Neutrophil (primary cell): ENCODE results near the gene SCP2.

ENCODE experiments used
- H3K27ac ChIP-seq: fragments of 200-600 bp; sonication (generic); 2 replicates; pipeline ENCODE4 v1.5.1; 2016; ENCODE audit warnings: mild to moderate bottlenecking, moderate library complexity
- H3K27me3 ChIP-seq: fragments of 200-600 bp; sonication (generic); 2 replicates; pipeline ENCODE4 v1.6.0; 2016; ENCODE audit warnings: mild to moderate bottlenecking
- H3K36me3 ChIP-seq: fragments of 200-600 bp; sonication (generic); 2 replicates; pipeline ENCODE4 v1.5.1; 2017
- H3K4me1 ChIP-seq, 2 experiments: fragments of 200-600 bp in 1 of 2; sonication (generic) in 1 of 2; 1 replicate in 1 of 2; 2 replicates in 1 of 2; pipeline versions ENCODE4 v1.5.1 to v1.6.1; 2013 to 2016; ENCODE audit warnings: low read depth in 1 of 2, low read length in 1 of 2, mild to moderate bottlenecking in 1 of 2, moderate library complexity in 1 of 2; ENCODE audit not compliant: control insufficient read depth in 1 of 2, insufficient read depth in 1 of 2
- H3K4me3 ChIP-seq, 2 experiments: fragments of 200-600 bp in 1 of 2; sonication (generic) in 1 of 2; 1 replicate in 1 of 2; 2 replicates in 1 of 2; pipeline ENCODE4 v1.5.1; 2013 to 2016; ENCODE audit warnings: low read depth in 1 of 2, low read length in 1 of 2, mild to moderate bottlenecking in 1 of 2, moderate library complexity in 1 of 2
- H3K9me3 ChIP-seq: fragments of 200-600 bp; sonication (generic); 2 replicates; pipeline ENCODE4 v1.5.1; 2016
- TF ChIP-seq, protein P1 (sequence below): fragments of 200-600 bp; sonication (generic); IDR thresholded peaks from 2 replicates; pipeline ENCODE4 v1.5.1; 2016; ENCODE audit warnings: antibody characterized with exemption

Gene SCP2

GRCh38 chr1:53068314-53069099 lies 141.4 kb downstream of the SCP2 start:
- TF ChIP-seq, protein P1, sequence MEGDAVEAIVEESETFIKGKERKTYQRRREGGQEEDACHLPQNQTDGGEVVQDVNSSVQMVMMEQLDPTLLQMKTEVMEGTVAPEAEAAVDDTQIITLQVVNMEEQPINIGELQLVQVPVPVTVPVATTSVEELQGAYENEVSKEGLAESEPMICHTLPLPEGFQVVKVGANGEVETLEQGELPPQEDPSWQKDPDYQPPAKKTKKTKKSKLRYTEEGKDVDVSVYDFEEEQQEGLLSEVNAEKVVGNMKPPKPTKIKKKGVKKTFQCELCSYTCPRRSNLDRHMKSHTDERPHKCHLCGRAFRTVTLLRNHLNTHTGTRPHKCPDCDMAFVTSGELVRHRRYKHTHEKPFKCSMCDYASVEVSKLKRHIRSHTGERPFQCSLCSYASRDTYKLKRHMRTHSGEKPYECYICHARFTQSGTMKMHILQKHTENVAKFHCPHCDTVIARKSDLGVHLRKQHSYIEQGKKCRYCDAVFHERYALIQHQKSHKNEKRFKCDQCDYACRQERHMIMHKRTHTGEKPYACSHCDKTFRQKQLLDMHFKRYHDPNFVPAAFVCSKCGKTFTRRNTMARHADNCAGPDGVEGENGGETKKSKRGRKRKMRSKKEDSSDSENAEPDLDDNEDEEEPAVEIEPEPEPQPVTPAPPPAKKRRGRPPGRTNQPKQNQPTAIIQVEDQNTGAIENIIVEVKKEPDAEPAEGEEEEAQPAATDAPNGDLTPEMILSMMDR: no peak
- peaks cover 20% of the 10 kb centered on the region for H3K27me3 ChIP-seq
- no peak overlapping the region for H3K27ac ChIP-seq
- no peaks in the 10 kb centered on the region for H3K36me3 ChIP-seq
- H3K4me3 ChIP-seq: no peak overlapping the region
- H3K9me3 ChIP-seq: no peaks in the 10 kb centered on the region
- H3K4me1 ChIP-seq: no peaks in the 10 kb centered on the region

DNA sequence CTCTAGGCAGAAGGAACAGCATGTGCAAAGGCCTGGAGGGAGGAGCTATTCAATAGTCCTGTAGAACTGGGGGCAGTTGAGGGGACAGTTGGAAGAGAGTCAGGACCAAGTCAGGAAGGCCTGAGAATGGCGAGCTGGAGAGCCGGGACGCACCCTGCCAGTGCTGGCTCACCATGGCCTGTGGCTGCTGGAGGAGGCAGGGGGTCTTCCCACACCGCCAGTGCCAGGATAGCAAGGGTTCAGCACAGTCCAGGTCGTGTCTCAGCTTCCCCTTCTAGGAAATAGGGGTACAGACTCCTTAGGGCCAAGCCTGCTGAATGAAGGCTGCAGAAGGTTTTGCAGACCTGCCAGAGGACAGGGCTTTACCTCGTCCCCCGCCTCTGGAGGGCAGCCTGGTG lies 142.2 kb downstream of the SCP2 start:
- H3K27me3 ChIP-seq: peaks cover 13% of the 10 kb centered on the region
- no peaks in the 10 kb centered on the region for H3K36me3 ChIP-seq
- H3K4me1 ChIP-seq: no peaks in the 10 kb centered on the region
- TF ChIP-seq, protein P1: no peak
- H3K4me3 ChIP-seq: no peak overlapping the region
- H3K27ac ChIP-seq: no peak overlapping the region
- no peaks in the 10 kb centered on the region for H3K9me3 ChIP-seq

DNA sequence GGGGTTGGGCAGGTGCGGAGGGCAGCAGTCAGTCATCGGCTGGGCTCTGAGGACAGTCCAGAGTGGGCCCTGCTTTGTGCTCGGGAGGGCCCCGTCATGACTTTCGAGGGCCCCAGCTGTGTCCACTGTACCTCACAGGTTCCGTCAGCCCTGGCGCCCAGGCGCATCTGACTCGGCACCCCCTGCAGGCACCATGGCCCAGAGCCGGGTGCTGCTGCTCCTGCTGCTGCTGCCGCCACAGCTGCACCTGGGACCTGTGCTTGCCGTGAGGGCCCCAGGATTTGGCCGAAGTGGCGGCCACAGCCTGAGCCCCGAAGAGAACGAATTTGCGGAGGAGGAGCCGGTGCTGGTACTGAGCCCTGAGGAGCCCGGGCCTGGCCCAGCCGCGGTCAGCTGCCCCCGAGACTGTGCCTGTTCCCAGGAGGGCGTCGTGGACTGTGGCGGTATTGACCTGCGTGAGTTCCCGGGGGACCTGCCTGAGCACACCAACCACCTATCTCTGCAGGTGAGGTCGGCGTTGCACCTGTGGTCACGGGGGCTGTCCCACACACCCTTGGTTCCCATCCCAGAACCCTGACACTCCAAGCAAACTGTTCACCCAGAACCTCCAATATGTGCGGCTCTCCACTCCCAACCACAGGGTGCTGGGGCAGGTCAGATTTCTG lies 142.7 kb downstream of the SCP2 start:
- H3K9me3 ChIP-seq: no peaks in the 10 kb centered on the region
- no peak overlapping the region for H3K27ac ChIP-seq
- no peaks in the 10 kb centered on the region for H3K36me3 ChIP-seq
- H3K4me1 ChIP-seq: no peaks in the 10 kb centered on the region
- no peak overlapping the region for H3K4me3 ChIP-seq
- TF ChIP-seq, protein P1: no peak
- peaks cover 7% of the 10 kb centered on the region for H3K27me3 ChIP-seq

DNA sequence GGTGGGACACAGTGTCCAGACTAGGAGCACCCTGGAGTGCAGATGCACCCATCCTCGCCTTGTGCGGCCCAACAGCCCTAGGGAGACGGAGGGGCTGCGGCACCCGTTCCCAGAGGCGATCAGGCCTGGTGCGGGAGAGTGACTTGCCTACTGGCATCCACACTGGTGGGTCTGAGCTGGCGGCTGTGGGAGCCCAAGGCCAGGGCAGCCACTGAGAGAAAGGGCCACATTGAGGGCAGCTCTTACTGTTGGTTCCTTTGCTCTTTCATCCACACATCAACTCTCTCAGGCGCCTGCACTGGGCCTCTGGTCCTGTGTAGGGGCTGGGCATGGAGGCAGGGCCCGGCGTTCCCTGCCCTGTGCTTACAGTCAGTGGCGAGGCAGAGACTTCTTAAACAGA lies 143.5 kb downstream of the SCP2 start:
- Histone ChIP-seq H3K9me3 (no peaks in the 10 kb centered on the region), H3K27ac (no peak overlapping the region), H3K36me3 (no peaks in the 10 kb centered on the region), H3K4me3 (no peak overlapping the region), H3K4me1 (no peaks in the 10 kb centered on the region), H3K27me3 (no peaks in the 10 kb centered on the region)
- TF ChIP-seq, protein P1: no peak

- no peaks in the 10 kb centered on the region for H3K4me1 ChIP-seq
- H3K4me3 ChIP-seq: no peak overlapping the region
- TF ChIP-seq, protein P1: no peak
- no peaks in the 10 kb centered on the region for H3K27me3 ChIP-seq
- H3K36me3 ChIP-seq: no peaks in the 10 kb centered on the region
- H3K9me3 ChIP-seq: no peaks in the 10 kb centered on the region
- no peak overlapping the region for H3K27ac ChIP-seq
Observed at GRCh38 chr1:53071167-53071865, 144.2 kb downstream of the SCP2 start.
